Endodermal cell (in vitro differentiated cells): ENCODE measurements around the gene PSMD13. TPM values are rescaled to one million over a fixed set of nuclear protein-coding genes. Genes with fewer than 3 reads are reported as not detected.

Experiments used
- DNase-seq: peaks from one replicate; pipeline ENCODE4 v3.0.0-alpha.2; 2017
- H3K27ac ChIP-seq: 2 replicates; pipeline ENCODE4 v1.5.1; 2013; ENCODE audit warnings: mild to moderate bottlenecking, low read depth, low read length, moderate library complexity
- H3K27me3 ChIP-seq: 2 replicates; pipeline ENCODE4 v1.6.1; 2013; ENCODE audit warnings: mild to moderate bottlenecking, low read length, moderate library complexity; ENCODE audit not compliant: insufficient read depth, control insufficient read depth, poor library complexity, severe bottlenecking
- H3K36me3 ChIP-seq: 2 replicates; pipeline ENCODE4 v1.7.0; 2013; ENCODE audit warnings: mild to moderate bottlenecking, low read length, moderate library complexity; ENCODE audit not compliant: control insufficient read depth, insufficient read depth
- H3K4me1 ChIP-seq: one replicate; pipeline ENCODE4 v1.7.0; 2013; ENCODE audit warnings: low read length; ENCODE audit not compliant: control insufficient read depth, insufficient read depth
- H3K4me3 ChIP-seq: 2 replicates; pipeline ENCODE4 v1.5.1; 2013; ENCODE audit warnings: mild to moderate bottlenecking, low read length, moderate library complexity
- H3K9ac ChIP-seq: 2 replicates; pipeline ENCODE4 v1.6.1; 2013; ENCODE audit warnings: mild to moderate bottlenecking, low read length, moderate library complexity; ENCODE audit not compliant: poor library complexity, severe bottlenecking; ENCODE audit errors: extremely low read depth
- H3K9me3 ChIP-seq: 2 replicates; pipeline ENCODE4 v1.6.1; 2013; ENCODE audit warnings: mild to moderate bottlenecking, low read length, moderate library complexity; ENCODE audit not compliant: control insufficient read depth
- H3K27ac Mint-ChIP-seq: 2 replicates; pipeline ENCODE4 v1.8.0; 2020; ENCODE audit warnings: mixed read lengths
- H3K27me3 Mint-ChIP-seq: 2 replicates; pipeline ENCODE4 v1.8.0; 2021; ENCODE audit warnings: mild to moderate bottlenecking, mixed read lengths; ENCODE audit not compliant: insufficient read depth
- H3K36me3 Mint-ChIP-seq: 2 replicates; pipeline ENCODE4 v1.8.0; 2020; ENCODE audit warnings: low read depth, mixed read lengths
- H3K4me1 Mint-ChIP-seq: 2 replicates; pipeline ENCODE4 v1.8.0; 2020; ENCODE audit warnings: mixed read lengths
- H3K4me3 Mint-ChIP-seq: 2 replicates; pipeline ENCODE4 v1.8.0; 2020; ENCODE audit warnings: mild to moderate bottlenecking, moderate library complexity, mixed read lengths
- H3K9me3 Mint-ChIP-seq: 2 replicates; pipeline ENCODE4 v1.8.0; 2020; ENCODE audit warnings: mild to moderate bottlenecking, mixed read lengths
- WGBS, 2 experiments: methylation state at CpG; one replicate each; pipeline versions ENCODE4 v1.1.5 to v1.1.7; 2013; ENCODE audit warnings: missing lambda C conversion rate in 2 of 2, mixed read lengths in 1 of 2; ENCODE audit not compliant: insufficient coverage in 1 of 2, insufficient read length in 1 of 2; 5-methylcytosine and 5-hydroxymethylcytosine counted together
- total RNA-seq, 2 donors: library from RNA; stranded (reverse); fragmentation: NEBNext Ultra II Directional in 1 of 2; extraction: Animal tissue kit (Norgen Biotek cat#: 25700) in 1 of 2; gene quantifications; 2 replicates in 1 of 2; 3 replicates in 1 of 2; pipeline ENCODE4 v1.2.1, GENCODE V29; 2021
- TF ChIP-seq, protein P1 (sequence below): fragments of 200-600 bp; sonication (generic); conservative IDR thresholded peaks from 2 replicates; pipeline ENCODE4 v1.5.0; 2021; ENCODE audit warnings: antibody characterized with exemption, mild to moderate bottlenecking

Gene PSMD13
- total RNA-seq, 2 donors from 2014 or later = 120 to 134 TPM

DNA sequence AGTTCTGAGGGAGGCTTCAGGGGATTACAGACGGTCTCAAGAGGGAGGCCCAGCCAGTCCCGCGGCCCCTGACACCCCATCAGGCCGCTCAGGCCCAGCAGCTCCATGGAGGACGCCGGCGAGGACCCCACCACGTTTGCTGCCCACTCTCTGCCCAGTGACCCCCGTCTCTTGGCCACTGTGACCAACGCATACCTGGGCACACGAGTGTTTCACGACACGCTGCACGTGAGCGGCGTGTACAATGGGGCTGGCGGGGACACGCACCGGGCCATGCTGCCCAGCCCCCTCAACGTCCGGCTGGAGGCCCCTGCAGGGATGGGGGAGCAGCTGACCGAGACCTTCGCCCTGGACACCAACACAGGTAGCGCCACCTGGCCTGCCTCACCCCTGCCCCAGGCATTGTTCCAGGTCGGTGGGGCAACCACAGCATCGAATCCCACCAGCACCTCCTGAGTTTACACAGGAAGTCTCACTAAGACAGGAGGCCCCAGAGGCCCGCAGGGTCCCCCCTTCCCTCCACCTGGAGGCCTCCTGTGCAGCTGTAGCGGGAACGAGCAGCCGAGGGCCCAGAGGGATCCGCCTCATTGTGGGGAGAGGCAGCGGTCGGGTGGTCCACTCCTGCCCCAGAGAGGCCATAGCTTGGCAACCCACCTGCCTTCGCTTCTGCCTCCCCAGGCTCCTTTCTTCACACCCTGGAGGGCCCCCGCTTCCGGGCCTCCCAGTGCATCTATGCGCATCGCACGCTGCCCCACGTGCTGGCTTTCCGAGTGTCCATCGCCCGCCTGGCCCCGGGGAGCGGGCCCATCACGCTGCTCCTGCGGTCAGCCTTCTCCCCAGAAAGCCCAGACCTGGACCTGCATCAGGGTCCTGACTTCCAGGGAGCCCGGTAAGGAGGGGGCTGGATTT is 53.2 kb downstream of the PSMD13 start:
- H3K4me1 ChIP-seq = no peaks in the 10 kb centered on the region
- H3K27ac Mint-ChIP-seq = no peak overlapping the region
- H3K4me3 Mint-ChIP-seq = peak overlapping the region; percentile 63
- peaks cover 15% of the 10 kb centered on the region for H3K4me1 Mint-ChIP-seq
- peaks cover 6% of the 10 kb centered on the region for H3K36me3 ChIP-seq
- peak overlapping the region; percentile 79 for H3K4me3 ChIP-seq
- peaks cover 15% of the 10 kb centered on the region for H3K36me3 Mint-ChIP-seq
- H3K9me3 Mint-ChIP-seq = no peaks in the 10 kb centered on the region
- no peaks in the 10 kb centered on the region for H3K9me3 ChIP-seq
- peaks cover 17% of the 10 kb centered on the region for H3K27me3 ChIP-seq
- no peak overlapping the region for H3K27ac ChIP-seq
- H3K9ac ChIP-seq = peak overlapping the region; percentile 3
- H3K27me3 Mint-ChIP-seq = peaks cover 22% of the 10 kb centered on the region
- WGBS, 2 experiments = 91 to 94% methylated on average over 22 to 48 of the region's 48 CpGs
- DNase-seq = peak; percentile 55
- TF ChIP-seq, protein P1, sequence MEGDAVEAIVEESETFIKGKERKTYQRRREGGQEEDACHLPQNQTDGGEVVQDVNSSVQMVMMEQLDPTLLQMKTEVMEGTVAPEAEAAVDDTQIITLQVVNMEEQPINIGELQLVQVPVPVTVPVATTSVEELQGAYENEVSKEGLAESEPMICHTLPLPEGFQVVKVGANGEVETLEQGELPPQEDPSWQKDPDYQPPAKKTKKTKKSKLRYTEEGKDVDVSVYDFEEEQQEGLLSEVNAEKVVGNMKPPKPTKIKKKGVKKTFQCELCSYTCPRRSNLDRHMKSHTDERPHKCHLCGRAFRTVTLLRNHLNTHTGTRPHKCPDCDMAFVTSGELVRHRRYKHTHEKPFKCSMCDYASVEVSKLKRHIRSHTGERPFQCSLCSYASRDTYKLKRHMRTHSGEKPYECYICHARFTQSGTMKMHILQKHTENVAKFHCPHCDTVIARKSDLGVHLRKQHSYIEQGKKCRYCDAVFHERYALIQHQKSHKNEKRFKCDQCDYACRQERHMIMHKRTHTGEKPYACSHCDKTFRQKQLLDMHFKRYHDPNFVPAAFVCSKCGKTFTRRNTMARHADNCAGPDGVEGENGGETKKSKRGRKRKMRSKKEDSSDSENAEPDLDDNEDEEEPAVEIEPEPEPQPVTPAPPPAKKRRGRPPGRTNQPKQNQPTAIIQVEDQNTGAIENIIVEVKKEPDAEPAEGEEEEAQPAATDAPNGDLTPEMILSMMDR = no peak

DNA sequence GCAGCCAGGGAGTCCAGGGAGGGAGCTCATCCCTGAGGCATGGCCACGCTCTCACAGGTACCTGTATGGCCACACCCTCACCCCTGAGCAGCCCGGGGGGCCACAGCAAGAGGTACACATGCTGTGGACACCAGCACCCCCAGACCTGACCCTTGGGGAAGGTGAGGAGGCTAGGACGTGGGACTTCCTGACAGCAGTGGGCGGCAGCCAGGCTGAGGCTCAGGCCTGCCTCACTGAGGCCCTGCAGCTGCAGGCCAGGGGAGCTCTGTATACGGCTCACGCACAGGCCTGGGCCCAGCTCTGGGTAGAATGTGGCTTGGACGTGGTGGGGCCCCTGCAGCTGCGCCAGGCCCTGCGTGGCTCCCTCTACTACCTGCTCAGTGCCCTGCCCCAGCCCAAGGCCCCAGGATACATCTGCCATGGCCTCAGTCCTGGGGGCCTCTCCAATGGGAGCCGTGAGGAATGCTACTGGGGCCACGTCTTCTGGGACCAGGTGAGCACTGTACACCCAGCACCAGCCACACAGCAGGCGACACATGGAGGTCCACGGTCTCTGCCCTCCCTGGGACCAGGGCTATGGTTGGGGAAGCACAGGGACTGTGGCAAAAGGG is 54.0 kb downstream of the PSMD13 start:
- Histone ChIP-seq H3K36me3 (peaks cover 6% of the 10 kb centered on the region), H3K27me3 (peaks cover 17% of the 10 kb centered on the region), H3K9me3 (no peaks in the 10 kb centered on the region), H3K27ac (no peak overlapping the region), H3K9ac (no peak overlapping the region), H3K4me3 (no peak overlapping the region), H3K4me1 (no peaks in the 10 kb centered on the region)
- no peaks in the 10 kb centered on the region for H3K9me3 Mint-ChIP-seq
- H3K27me3 Mint-ChIP-seq = peaks cover 21% of the 10 kb centered on the region
- H3K4me1 Mint-ChIP-seq = peaks cover 15% of the 10 kb centered on the region
- 90 to 97% methylated on average over 7 to 13 of the region's 13 CpGs for WGBS, 2 experiments
- peak; percentile 53 for DNase-seq
- peaks cover 15% of the 10 kb centered on the region for H3K36me3 Mint-ChIP-seq
- H3K4me3 Mint-ChIP-seq = peak overlapping the region; percentile 63
- TF ChIP-seq, protein P1 = no peak
- H3K27ac Mint-ChIP-seq = peak overlapping the region; percentile 39

DNA sequence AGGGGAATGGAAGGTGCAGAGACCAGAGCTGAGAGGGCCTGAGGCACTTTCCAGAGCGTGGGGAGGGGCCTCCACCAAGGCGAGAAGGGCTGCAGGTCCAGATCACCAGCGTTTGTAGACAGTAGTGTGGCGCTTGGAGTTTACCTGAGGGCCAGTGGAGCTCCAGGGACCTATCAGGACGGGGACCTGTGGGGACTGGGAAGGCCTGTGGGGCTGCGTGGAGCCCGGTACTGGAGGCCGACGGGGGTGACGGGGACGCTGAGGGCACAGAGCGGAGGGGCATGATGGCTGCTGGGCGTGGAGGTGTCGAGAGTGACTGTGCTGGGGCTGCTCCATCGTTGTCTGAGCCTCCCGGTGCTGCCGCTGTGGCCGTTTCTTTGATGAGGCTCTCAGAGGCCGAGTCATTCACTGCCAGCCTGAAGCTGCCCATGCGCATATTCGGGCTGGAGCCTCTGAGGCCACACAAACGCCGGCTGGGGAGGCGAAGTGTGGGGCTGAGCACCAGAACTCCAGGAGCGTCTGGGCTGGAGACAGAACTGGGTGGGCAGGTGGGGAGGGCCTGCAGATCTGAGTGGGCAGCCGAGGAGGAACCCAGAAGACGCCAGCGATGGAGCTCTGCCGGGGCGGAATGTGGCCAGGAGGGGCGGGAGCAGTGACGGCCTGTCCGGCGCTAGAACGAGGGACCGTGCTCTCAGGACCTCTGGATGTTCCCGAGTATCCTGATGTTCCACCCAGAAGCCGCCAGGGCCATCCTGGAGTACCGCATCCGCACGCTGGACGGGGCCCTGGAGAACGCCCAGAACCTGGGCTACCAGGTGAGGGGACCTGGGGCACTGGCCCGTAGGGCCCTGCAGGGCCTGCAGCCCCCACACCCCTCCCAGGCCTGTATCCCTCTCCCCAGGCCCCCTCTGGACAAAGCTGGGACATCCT is 54.8 kb downstream of the PSMD13 start:
- Mint-ChIP-seq H3K9me3 (no peaks in the 10 kb centered on the region), H3K4me1 (peaks cover 15% of the 10 kb centered on the region), H3K27me3 (peaks cover 16% of the 10 kb centered on the region), H3K36me3 (peaks cover 15% of the 10 kb centered on the region), H3K4me3 (peak overlapping the region; percentile 63), H3K27ac (peak overlapping the region; percentile 39)
- no peaks in the 10 kb centered on the region for H3K9me3 ChIP-seq
- no peak overlapping the region for H3K27ac ChIP-seq
- DNase-seq = no peak
- 76 to 85% methylated on average over 34 to 44 of the region's 44 CpGs for WGBS, 2 experiments
- H3K4me1 ChIP-seq = no peaks in the 10 kb centered on the region
- H3K27me3 ChIP-seq = peaks cover 17% of the 10 kb centered on the region
- no peak overlapping the region for H3K4me3 ChIP-seq
- H3K36me3 ChIP-seq = peaks cover 6% of the 10 kb centered on the region
- no peak overlapping the region for H3K9ac ChIP-seq
- TF ChIP-seq, protein P1 = no peak
